HepG2 (cell line): ENCODE results near the gene ALPK1. TPM values are rescaled to one million over a fixed set of nuclear protein-coding genes. Genes with fewer than 3 reads are reported as not detected.
A peak's percentile ranks its signal among the peaks of the same experiment; 100 is the strongest.

Source experiments
- ATF3 ChIP-seq: sonication (generic); formaldehyde crosslinking; IDR thresholded peaks from 2 replicates; pipeline ENCODE4 v1.4.0; 2020; ENCODE audit warnings: missing genetic modification reagents
- CENPT ChIP-seq: sonication (generic); formaldehyde crosslinking; IDR thresholded peaks from 2 replicates; pipeline ENCODE4 v1.8.0; 2022; ENCODE audit warnings: low read depth, mild to moderate bottlenecking, moderate library complexity, missing genetic modification reagents
- CHCHD3 ChIP-seq: sonication (generic); formaldehyde crosslinking; IDR thresholded peaks from 2 replicates; pipeline ENCODE4 v1.8.0; 2022; ENCODE audit warnings: mild to moderate bottlenecking, missing genetic modification reagents, moderate library complexity
- DMTF1 ChIP-seq: sonication (generic); formaldehyde crosslinking; IDR thresholded peaks from 2 replicates; pipeline ENCODE4 v1.4.0; 2020; ENCODE audit warnings: mild to moderate bottlenecking, missing genetic modification reagents
- DR1 ChIP-seq: sonication (generic); formaldehyde crosslinking; IDR thresholded peaks from 2 replicates; pipeline ENCODE4 v1.8.0; 2021; ENCODE audit warnings: mild to moderate bottlenecking, missing genetic modification reagents, inconsistent platforms
- FOXK1 ChIP-seq: sonication (generic); formaldehyde crosslinking; IDR thresholded peaks from 2 replicates; pipeline ENCODE4 v1.4.0; 2020; ENCODE audit warnings: low read depth, missing genetic modification reagents, borderline replicate concordance
- HNF4A ChIP-seq: sonication (generic); formaldehyde crosslinking; IDR thresholded peaks from 2 replicates; pipeline ENCODE4 v1.4.0; 2020; ENCODE audit warnings: missing genetic modification reagents
- NR1H2 ChIP-seq: sonication (generic); formaldehyde crosslinking; IDR thresholded peaks from 2 replicates; pipeline ENCODE4 v1.8.1; 2022; ENCODE audit warnings: low read depth, missing genetic modification reagents, borderline replicate concordance
- RAD51 ChIP-seq: fragments of 450-650 bp; IDR thresholded peaks from 2 replicates; pipeline ENCODE4 v1.6.1; 2016; ENCODE audit warnings: borderline replicate concordance
- SAFB2 ChIP-seq: sonication (generic); formaldehyde crosslinking; IDR thresholded peaks from 2 replicates; pipeline ENCODE4 v1.5.1; 2020; ENCODE audit warnings: missing genetic modification reagents, low read depth, mild to moderate bottlenecking, borderline replicate concordance
- TAF15 ChIP-seq: fragments of 200-400 bp; formaldehyde crosslinking; IDR thresholded peaks from one replicate; pipeline ENCODE4 v1.6.1; 2018; ENCODE audit warnings: mild to moderate bottlenecking, low read depth, low read length; ENCODE audit not compliant: poor library complexity, severe bottlenecking
- THAP11 ChIP-seq: IDR thresholded peaks from 2 replicates; pipeline ENCODE4 v1.6.1; 2016; ENCODE audit warnings: missing biosample characterization, missing genetic modification reagents
- ZBTB1 ChIP-seq: sonication (generic); formaldehyde crosslinking; IDR thresholded peaks from 2 replicates; pipeline ENCODE4 v1.4.0; 2020; ENCODE audit warnings: missing genetic modification reagents, borderline replicate concordance
- ZC3H13 ChIP-seq: sonication (generic); formaldehyde crosslinking; IDR thresholded peaks from 2 replicates; pipeline ENCODE4 v1.8.1; 2023; ENCODE audit warnings: mild to moderate bottlenecking, missing genetic modification reagents, moderate library complexity
- ZFX ChIP-seq: sonication (generic); formaldehyde crosslinking; IDR thresholded peaks from 2 replicates; pipeline ENCODE4 v1.4.0; 2020; ENCODE audit warnings: mild to moderate bottlenecking, low read depth, missing genetic modification reagents, moderate library complexity
- ZMYM3 ChIP-seq: sonication (generic); formaldehyde crosslinking; IDR thresholded peaks from 2 replicates; pipeline ENCODE4 v1.5.1; 2020; ENCODE audit warnings: mild to moderate bottlenecking, missing genetic modification reagents
- ZNF546 ChIP-seq: sonication (generic); formaldehyde crosslinking; conservative IDR thresholded peaks from 2 replicates; pipeline ENCODE4 v1.8.1; 2023; ENCODE audit warnings: mild to moderate bottlenecking, missing genetic modification reagents
- polyA plus RNA-seq, 8 experiments: library from polyadenylated mRNA; depleted of rRNA in 3 of 8; stranded (reverse) in 7 of 8; unstranded in 1 of 8; fragments of >200 nt; fragmentation: Illumina TruSeq in 4 of 8; extraction: Trizol in 4 of 8; gene quantifications; 2 replicates each; pipeline versions ENCODE4 v1.2.1 to v1.2.3, GENCODE V29; 2011 to 2016; ENCODE audit warnings: low read depth in 4 of 8, missing spikeins in 1 of 8, mixed read lengths in 1 of 8; ENCODE audit not compliant: insufficient read depth in 1 of 8
- total RNA-seq, 5 experiments: library from RNA; depleted of rRNA; stranded (reverse); fragments of >200 nt; fragmentation: Illumina TruSeq; extraction: Trizol; gene quantifications; 2 replicates each; pipeline ENCODE4 v1.2.3, GENCODE V29; 2016; ENCODE audit warnings: low read depth in 1 of 5
- TF ChIP-seq, protein P1 (sequence below): sonication (generic); formaldehyde crosslinking; IDR thresholded peaks from 2 replicates; pipeline ENCODE4 v1.4.0; 2020; ENCODE audit warnings: missing genetic modification reagents, mild to moderate bottlenecking, borderline replicate concordance
- TF ChIP-seq, protein P2 (sequence below): sonication (generic); formaldehyde crosslinking; IDR thresholded peaks from 2 replicates; pipeline ENCODE4 v1.5.0; 2020; ENCODE audit warnings: missing genetic modification reagents

ALPK1 gene
- total and polyA plus RNA-seq, 2 of the 13 experiments (the other 11 are each of a cell fraction or from before 2014, with no cell fraction given) = 0.61 to 1.3 TPM

- TF ChIP-seq, protein P1, sequence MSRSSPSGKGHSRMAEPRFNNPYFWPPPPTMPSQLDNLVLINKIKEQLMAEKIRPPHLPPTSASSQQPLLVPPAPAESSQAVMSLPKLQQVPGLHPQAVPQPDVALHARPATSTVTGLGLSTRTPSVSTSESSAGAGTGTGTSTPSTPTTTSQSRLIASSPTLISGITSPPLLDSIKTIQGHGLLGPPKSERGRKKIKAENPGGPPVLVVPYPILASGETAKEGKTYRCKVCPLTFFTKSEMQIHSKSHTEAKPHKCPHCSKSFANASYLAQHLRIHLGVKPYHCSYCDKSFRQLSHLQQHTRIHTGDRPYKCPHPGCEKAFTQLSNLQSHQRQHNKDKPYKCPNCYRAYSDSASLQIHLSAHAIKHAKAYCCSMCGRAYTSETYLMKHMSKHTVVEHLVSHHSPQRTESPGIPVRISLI (CRISPR knock-in tag) = peak; percentile 79; the same call in 1 of the 2 replicates
- TF ChIP-seq RAD51 (no peak), DMTF1 (CRISPR knock-in tag) (no peak), ZC3H13 (CRISPR knock-in tag) (no peak), THAP11 (CRISPR knock-in tag) (peak; percentile 58), SAFB2 (CRISPR knock-in tag) (no peak), HNF4A (no peak), NR1H2 (CRISPR knock-in tag) (no peak), ZMYM3 (CRISPR knock-in tag) (no peak), ZFX (CRISPR knock-in tag) (no peak), ZBTB1 (CRISPR knock-in tag) (no peak), ATF3 (CRISPR knock-in tag) (no peak), CENPT (CRISPR knock-in tag) (no peak), TAF15 (no peak), DR1 (CRISPR knock-in tag) (no peak), CHCHD3 (CRISPR knock-in tag) (no peak), ZNF546 (CRISPR knock-in tag) (no peak), FOXK1 (CRISPR knock-in tag) (no peak)
- TF ChIP-seq, protein P2, sequence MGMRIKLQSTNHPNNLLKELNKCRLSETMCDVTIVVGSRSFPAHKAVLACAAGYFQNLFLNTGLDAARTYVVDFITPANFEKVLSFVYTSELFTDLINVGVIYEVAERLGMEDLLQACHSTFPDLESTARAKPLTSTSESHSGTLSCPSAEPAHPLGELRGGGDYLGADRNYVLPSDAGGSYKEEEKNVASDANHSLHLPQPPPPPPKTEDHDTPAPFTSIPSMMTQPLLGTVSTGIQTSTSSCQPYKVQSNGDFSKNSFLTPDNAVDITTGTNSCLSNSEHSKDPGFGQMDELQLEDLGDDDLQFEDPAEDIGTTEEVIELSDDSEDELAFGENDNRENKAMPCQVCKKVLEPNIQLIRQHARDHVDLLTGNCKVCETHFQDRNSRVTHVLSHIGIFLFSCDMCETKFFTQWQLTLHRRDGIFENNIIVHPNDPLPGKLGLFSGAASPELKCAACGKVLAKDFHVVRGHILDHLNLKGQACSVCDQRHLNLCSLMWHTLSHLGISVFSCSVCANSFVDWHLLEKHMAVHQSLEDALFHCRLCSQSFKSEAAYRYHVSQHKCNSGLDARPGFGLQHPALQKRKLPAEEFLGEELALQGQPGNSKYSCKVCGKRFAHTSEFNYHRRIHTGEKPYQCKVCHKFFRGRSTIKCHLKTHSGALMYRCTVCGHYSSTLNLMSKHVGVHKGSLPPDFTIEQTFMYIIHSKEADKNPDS (CRISPR knock-in tag) = no peak
Observed at GRCh38 chr4:112296949-112297880, at the start of gene ALPK1 (continued).
